Stimulated activated memory B cell treated with anti-CD40 and anti-IgM and Interleukin-4, amounts not matched to agents 10 μg/mL and 1 μg/mL and 100 μg/mL, for 72 hours (primary cell): ENCODE results near the gene SSBP2.
A peak's percentile ranks its signal among the peaks of the same experiment; 100 is the strongest.
"Not testable (repeated sequence)": the region's sequence is repeated elsewhere in the genome, so short reads cannot be mapped to it uniquely, and the experiment has no call there.

Experiments used
- ATAC-seq: fragments of 150-1000 bp; cut with Tn5 transposase; 2 replicates; pipeline ENCODE4 v1.10.0; 2021
- H3K27ac Mint-ChIP-seq: one replicate; pipeline ENCODE4 v1.8.0; 2022; ENCODE audit warnings: mild to moderate bottlenecking, mixed read lengths
- H3K27me3 Mint-ChIP-seq: one replicate; pipeline ENCODE4 v1.8.0; 2022; ENCODE audit warnings: mixed read lengths
- H3K36me3 Mint-ChIP-seq: one replicate; pipeline ENCODE4 v1.8.0; 2022; ENCODE audit warnings: mixed read lengths
- H3K4me1 Mint-ChIP-seq: one replicate; pipeline ENCODE4 v1.8.0; 2022; ENCODE audit warnings: mixed read lengths
- H3K4me3 Mint-ChIP-seq: one replicate; pipeline ENCODE4 v1.8.0; 2022; ENCODE audit warnings: mild to moderate bottlenecking, moderate library complexity, mixed read lengths
- H3K9me3 Mint-ChIP-seq: one replicate; pipeline ENCODE4 v1.8.0; 2022; ENCODE audit warnings: mixed read lengths

SSBP2 gene

DNA sequence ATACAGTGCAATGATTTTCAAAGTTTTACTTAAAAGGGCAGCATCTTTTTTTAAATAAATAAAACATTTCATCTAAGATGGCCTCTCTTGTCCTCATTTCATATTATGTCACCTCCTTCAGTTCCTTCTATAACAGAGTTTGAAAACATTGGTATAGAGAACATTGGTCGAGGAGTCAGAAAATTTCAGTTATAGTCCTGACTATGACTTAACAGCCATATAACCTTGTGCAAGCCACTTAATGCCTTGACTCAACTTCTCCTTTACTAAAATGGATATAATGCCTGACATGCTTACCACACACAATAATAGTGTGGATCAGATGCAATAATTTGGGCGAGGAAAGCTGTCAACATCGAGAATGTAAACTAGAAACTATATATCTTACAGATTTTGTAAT lies 22.6 kb downstream of the SSBP2 start:
- Mint-ChIP-seq H3K27ac (no peak overlapping the region), H3K4me3 (no peak overlapping the region), H3K4me1 (peaks cover 40% of the 10 kb centered on the region), H3K36me3 (no peaks in the 10 kb centered on the region), H3K9me3 (no peaks in the 10 kb centered on the region), H3K27me3 (no peaks in the 10 kb centered on the region)
- ATAC-seq: no peak

- Mint-ChIP-seq H3K4me3 (no peak overlapping the region), H3K36me3 (no peaks in the 10 kb centered on the region), H3K27me3 (no peaks in the 10 kb centered on the region), H3K27ac (no peak overlapping the region), H3K4me1 (peaks cover 41% of the 10 kb centered on the region), H3K9me3 (no peaks in the 10 kb centered on the region)
- no peak for ATAC-seq
Measured at GRCh38 chr5:81726297-81726696, 24.6 kb downstream of the SSBP2 start.

DNA sequence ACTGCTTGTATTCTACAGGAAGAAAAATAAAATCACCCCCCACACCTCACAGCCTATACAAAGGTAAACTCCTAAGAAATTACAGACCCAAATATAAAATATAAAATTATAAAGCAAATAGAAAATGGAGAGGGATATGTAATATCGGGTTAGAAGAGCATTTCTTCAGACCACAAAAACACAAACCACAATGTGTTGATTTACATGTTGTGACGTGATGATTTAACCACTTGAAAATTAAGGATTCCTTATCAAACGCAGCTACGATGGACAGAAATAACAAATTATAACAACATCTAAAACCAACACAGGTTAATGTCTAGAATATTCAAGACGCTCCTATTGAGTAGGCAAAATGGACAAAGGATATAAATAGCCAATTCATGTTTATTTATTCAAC lies 26.3 kb downstream of the SSBP2 start:
- Mint-ChIP-seq H3K4me1 (peaks cover 48% of the 10 kb centered on the region), H3K27me3 (no peaks in the 10 kb centered on the region), H3K9me3 (no peaks in the 10 kb centered on the region), H3K4me3 (no peak overlapping the region), H3K36me3 (no peaks in the 10 kb centered on the region), H3K27ac (no peak overlapping the region)
- no peak for ATAC-seq

GRCh38 chr5:81724108-81724507 lies 26.8 kb downstream of the SSBP2 start:
- peaks cover 52% of the 10 kb centered on the region for H3K4me1 Mint-ChIP-seq
- H3K4me3 Mint-ChIP-seq: no peak overlapping the region
- H3K27ac Mint-ChIP-seq: no peak overlapping the region
- no peaks in the 10 kb centered on the region for H3K9me3 Mint-ChIP-seq
- H3K27me3 Mint-ChIP-seq: no peaks in the 10 kb centered on the region
- ATAC-seq: no peak
- H3K36me3 Mint-ChIP-seq: no peaks in the 10 kb centered on the region

- Mint-ChIP-seq H3K4me3 (no peak overlapping the region), H3K36me3 (no peaks in the 10 kb centered on the region), H3K4me1 (peaks cover 56% of the 10 kb centered on the region), H3K9me3 (no peaks in the 10 kb centered on the region), H3K27me3 (no peaks in the 10 kb centered on the region), H3K27ac (no peak overlapping the region)
- ATAC-seq: no peak
Measured at GRCh38 chr5:81721049-81721448, 29.8 kb downstream of the SSBP2 start.

GRCh38 chr5:81719743-81720345 lies 31.1 kb downstream of the SSBP2 start:
- ATAC-seq: no peak
- Mint-ChIP-seq H3K27me3 (no peaks in the 10 kb centered on the region), H3K9me3 (no peaks in the 10 kb centered on the region), H3K4me1 (peaks cover 48% of the 10 kb centered on the region), H3K27ac (no peak overlapping the region), H3K36me3 (peaks cover 4% of the 10 kb centered on the region), H3K4me3 (no peak overlapping the region)

- peaks cover 50% of the 10 kb centered on the region for H3K4me1 Mint-ChIP-seq
- no peak for ATAC-seq
- H3K4me3 Mint-ChIP-seq: no peak overlapping the region
- H3K9me3 Mint-ChIP-seq: peaks cover 2% of the 10 kb centered on the region
- peak overlapping the region; percentile 16 for H3K27ac Mint-ChIP-seq
- H3K27me3 Mint-ChIP-seq: no peaks in the 10 kb centered on the region
- peaks cover 18% of the 10 kb centered on the region for H3K36me3 Mint-ChIP-seq
Measured at GRCh38 chr5:81718300-81718699, 32.6 kb downstream of the SSBP2 start.

- Mint-ChIP-seq H3K27me3 (no peaks in the 10 kb centered on the region), H3K9me3 (peaks cover 2% of the 10 kb centered on the region), H3K4me1 (peaks cover 51% of the 10 kb centered on the region), H3K36me3 (peaks cover 19% of the 10 kb centered on the region), H3K27ac (peak overlapping the region; percentile 16), H3K4me3 (no peak overlapping the region)
- no peak for ATAC-seq
Measured at GRCh38 chr5:81717860-81718259, 33.0 kb downstream of the SSBP2 start.

- Mint-ChIP-seq H3K4me1 (peaks cover 51% of the 10 kb centered on the region), H3K27me3 (no peaks in the 10 kb centered on the region), H3K4me3 (no peak overlapping the region), H3K27ac (no peak overlapping the region), H3K36me3 (peaks cover 19% of the 10 kb centered on the region), H3K9me3 (peaks cover 2% of the 10 kb centered on the region)
- ATAC-seq: no peak
Measured at GRCh38 chr5:81717226-81717625, 33.7 kb downstream of the SSBP2 start.

GRCh38 chr5:81714076-81714475 lies 36.8 kb downstream of the SSBP2 start:
- not testable (repeated sequence) for ATAC-seq, H3K4me3 Mint-ChIP-seq, H3K9me3 Mint-ChIP-seq, H3K27ac Mint-ChIP-seq, H3K27me3 Mint-ChIP-seq
- peaks cover 19% of the 10 kb centered on the region for H3K36me3 Mint-ChIP-seq
- peaks cover 45% of the 10 kb centered on the region for H3K4me1 Mint-ChIP-seq

GRCh38 chr5:81708889-81709288 lies 42.0 kb downstream of the SSBP2 start:
- peak overlapping the region; percentile 8 for H3K27ac Mint-ChIP-seq
- ATAC-seq: no peak
- H3K36me3 Mint-ChIP-seq: peaks cover 5% of the 10 kb centered on the region
- peaks cover 41% of the 10 kb centered on the region for H3K4me1 Mint-ChIP-seq
- no peak overlapping the region for H3K4me3 Mint-ChIP-seq
- no peaks in the 10 kb centered on the region for H3K27me3 Mint-ChIP-seq
- H3K9me3 Mint-ChIP-seq: no peaks in the 10 kb centered on the region

DNA sequence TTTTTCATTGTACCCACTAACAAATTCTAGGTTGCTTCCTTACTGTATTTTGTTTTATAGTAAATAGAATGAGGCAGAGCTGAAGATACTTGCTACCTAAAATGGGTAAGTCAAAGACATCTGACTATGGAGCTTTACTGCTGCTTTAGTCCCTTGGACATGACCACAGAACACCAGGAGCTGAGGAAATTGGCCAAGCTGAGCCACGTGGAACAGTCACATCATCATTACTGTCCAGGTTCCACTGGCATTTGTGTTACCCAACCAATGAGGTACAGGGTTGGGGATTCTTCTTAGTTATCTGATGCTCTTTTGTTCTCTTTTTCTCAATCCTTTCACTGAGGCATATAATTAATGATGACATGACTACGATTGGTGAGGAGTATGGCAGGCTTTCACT lies 47.1 kb downstream of the SSBP2 start:
- Mint-ChIP-seq H3K36me3 (peaks cover 9% of the 10 kb centered on the region), H3K4me3 (no peak overlapping the region), H3K27ac (no peak overlapping the region), H3K9me3 (peaks cover 6% of the 10 kb centered on the region), H3K27me3 (no peaks in the 10 kb centered on the region), H3K4me1 (peaks cover 18% of the 10 kb centered on the region)
- no peak for ATAC-seq

- peaks cover 6% of the 10 kb centered on the region for H3K9me3 Mint-ChIP-seq
- peaks cover 9% of the 10 kb centered on the region for H3K36me3 Mint-ChIP-seq
- H3K4me1 Mint-ChIP-seq: peaks cover 18% of the 10 kb centered on the region
- H3K27ac Mint-ChIP-seq: no peak overlapping the region
- no peaks in the 10 kb centered on the region for H3K27me3 Mint-ChIP-seq
- H3K4me3 Mint-ChIP-seq: no peak overlapping the region
- no peak for ATAC-seq
Measured at GRCh38 chr5:81700166-81700565, 50.7 kb downstream of the SSBP2 start.

- no peak for ATAC-seq
- no peak overlapping the region for H3K4me3 Mint-ChIP-seq
- no peak overlapping the region for H3K27ac Mint-ChIP-seq
- peaks cover 6% of the 10 kb centered on the region for H3K9me3 Mint-ChIP-seq
- peaks cover 11% of the 10 kb centered on the region for H3K36me3 Mint-ChIP-seq
- no peaks in the 10 kb centered on the region for H3K27me3 Mint-ChIP-seq
- peaks cover 15% of the 10 kb centered on the region for H3K4me1 Mint-ChIP-seq
Measured at GRCh38 chr5:81698813-81699212, 52.1 kb downstream of the SSBP2 start.

DNA sequence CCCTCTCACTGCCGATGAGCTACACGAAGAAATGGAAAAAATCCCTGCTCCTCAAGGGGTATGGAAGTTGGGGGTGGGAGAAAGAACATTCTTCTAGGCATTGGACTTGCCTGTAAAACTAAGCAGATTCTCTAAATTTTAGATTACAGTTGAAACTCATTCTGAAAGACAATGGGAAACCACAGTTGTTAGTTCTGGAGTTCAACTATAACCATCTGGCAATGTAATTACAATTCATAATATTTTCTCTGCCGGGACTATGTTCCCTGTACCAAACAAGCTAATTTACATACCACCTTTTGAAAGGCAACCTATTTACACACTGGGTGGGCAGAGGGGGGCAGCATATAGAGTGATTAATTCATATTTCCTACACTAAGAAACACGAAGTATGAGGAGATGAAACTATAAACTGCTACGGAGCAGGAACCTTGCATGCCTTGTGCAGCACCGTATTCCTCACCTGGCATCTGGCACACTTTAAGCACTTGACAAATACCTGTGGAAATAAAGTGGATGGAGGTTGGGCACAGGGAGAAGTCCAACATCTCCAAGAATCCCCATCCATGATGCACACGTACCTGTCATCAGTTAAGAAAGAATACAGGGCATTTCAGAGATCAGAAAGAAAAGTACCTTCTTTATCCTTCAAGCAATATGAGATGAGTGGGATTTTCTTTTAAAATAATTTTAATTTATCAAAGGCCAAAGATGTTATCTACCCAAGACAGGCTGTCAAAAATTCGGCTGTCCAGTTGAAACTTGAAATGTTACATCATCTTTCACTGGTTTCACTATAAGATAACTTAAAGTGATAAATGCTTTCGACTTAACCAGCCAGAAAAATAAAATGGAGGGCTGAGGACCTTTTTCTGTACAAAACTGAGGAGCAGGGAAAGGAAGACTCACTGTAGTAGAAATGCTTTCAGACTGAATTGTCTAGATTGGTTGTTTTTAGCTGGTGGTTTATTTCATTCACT lies 54.2 kb downstream of the SSBP2 start:
- peaks cover 33% of the 10 kb centered on the region for H3K4me1 Mint-ChIP-seq
- no peaks in the 10 kb centered on the region for H3K27me3 Mint-ChIP-seq
- peaks cover 12% of the 10 kb centered on the region for H3K9me3 Mint-ChIP-seq
- peaks cover 32% of the 10 kb centered on the region for H3K36me3 Mint-ChIP-seq
- H3K27ac Mint-ChIP-seq: no peak overlapping the region
- no peak overlapping the region for H3K4me3 Mint-ChIP-seq
- no peak for ATAC-seq

DNA sequence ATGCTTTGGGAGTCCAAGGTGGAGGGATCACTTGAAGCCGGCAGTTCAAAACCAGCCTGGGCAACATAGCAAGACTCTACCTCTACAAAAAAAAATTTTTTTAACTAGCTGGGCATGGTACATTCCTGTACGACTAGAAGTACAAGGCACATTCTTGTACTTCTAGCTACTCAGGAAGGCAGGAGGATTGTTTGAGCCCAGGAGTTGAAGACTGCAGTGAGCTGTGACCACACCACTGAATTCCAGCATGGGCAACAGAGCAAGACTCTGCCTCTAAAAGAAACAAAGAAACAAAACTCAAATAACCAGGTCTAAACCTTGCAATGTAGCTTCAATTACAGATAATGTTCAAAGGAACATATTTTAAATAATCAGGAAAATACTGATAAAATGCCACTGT lies 56.2 kb downstream of the SSBP2 start:
- peaks cover 42% of the 10 kb centered on the region for H3K36me3 Mint-ChIP-seq
- H3K27me3 Mint-ChIP-seq: no peaks in the 10 kb centered on the region
- H3K27ac Mint-ChIP-seq: no peak overlapping the region
- peaks cover 22% of the 10 kb centered on the region for H3K9me3 Mint-ChIP-seq
- H3K4me3 Mint-ChIP-seq: no peak overlapping the region
- peaks cover 41% of the 10 kb centered on the region for H3K4me1 Mint-ChIP-seq
- no peak for ATAC-seq
